Measurements from ENCODE around the gene USP48.
"Not testable (repeated sequence)": the region's sequence is repeated elsewhere in the genome, so short reads cannot be mapped to it uniquely, and the experiment has no call there.

The USP48 gene

GRCh38 chr1:21634806-21635535 is 148.0 kb downstream of the USP48 start:
- no peak for DNase-seq (ENCODE audit: low read depth)
- no peak for TF ChIP-seq CTCF (conservative IDR thresholded peaks at IDR 0.05; ENCODE audit: low read depth, low read length)
- no peak overlapping the region for H3K4me3 ChIP-seq (ENCODE audit: low read depth, low read length)

GRCh38 chr1:21633992-21634805 is 148.8 kb downstream of the USP48 start:
- no peak for TF ChIP-seq CTCF (conservative IDR thresholded peaks at IDR 0.05; ENCODE audit: low read depth, low read length)

DNA sequence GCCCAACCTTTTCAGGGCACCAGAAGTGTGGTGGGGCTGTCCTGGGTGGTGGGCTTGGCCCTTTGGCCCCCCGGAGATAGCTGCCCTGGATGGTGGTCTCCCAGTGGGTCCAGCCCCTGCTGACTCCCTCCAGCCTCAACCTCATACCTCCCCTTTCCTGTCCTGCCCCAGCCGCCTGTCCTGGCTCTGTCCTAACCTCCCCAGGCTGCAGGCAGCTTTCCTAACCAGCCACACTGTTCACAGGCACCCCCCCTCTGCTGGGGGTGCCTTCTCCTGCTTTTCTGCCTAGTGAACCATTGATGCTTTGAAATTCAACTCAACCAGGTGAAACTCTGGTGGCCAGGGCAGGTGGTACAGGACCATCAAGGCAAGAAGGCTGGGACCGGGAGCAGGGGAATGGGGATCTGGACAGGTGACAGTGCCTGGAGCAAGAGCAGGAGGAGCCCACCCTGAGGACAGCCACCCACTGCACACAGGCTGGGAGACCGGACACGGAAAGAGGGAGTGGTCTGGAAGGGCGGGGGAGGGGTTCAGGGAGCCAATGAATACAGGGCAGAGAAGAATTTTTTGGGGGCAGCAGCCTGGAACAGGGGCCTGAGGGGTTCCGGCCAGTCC is 149.7 kb downstream of the USP48 start:
- no peak for TF ChIP-seq CTCF (conservative IDR thresholded peaks at IDR 0.05; ENCODE audit: low read depth, low read length)
- DNase-seq (ENCODE audit: low read depth) = no peak
- H3K4me3 ChIP-seq (ENCODE audit: low read depth, low read length) = no peak overlapping the region

More at GRCh38 chr1:21633992-21634805, 148.8 kb downstream of the USP48 start:
- DNase-seq (ENCODE audit: low read depth) = no peak
- no peak overlapping the region for H3K4me3 ChIP-seq (ENCODE audit: low read depth, low read length)

GRCh38 chr1:21631944-21632887 is 150.7 kb downstream of the USP48 start:
- TF ChIP-seq CTCF (conservative IDR thresholded peaks at IDR 0.05; ENCODE audit: low read depth, low read length) = no peak
- peak; percentile 33 for DNase-seq (ENCODE audit: low read depth)
- no peak overlapping the region for H3K4me3 ChIP-seq (ENCODE audit: low read depth, low read length)

DNA sequence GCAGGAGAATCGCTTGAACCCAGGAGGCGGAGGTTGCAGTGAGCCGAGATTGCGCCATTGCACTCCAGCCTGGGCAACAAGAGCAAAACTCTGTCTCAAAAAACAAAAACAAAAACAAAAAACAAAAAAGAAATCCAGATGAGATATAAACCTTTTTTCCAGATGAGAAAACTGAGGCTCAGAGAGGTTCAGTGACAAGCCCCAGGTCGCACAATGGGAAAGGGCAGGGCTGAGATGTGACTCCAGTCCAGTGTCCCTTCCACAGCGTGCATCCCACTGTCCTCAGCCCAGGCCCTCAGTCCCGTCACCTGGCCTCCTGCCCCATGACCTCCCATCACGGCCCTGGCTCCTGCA is 151.4 kb downstream of the USP48 start:
- H3K4me3 ChIP-seq (ENCODE audit: low read depth, low read length); DNase-seq (ENCODE audit: low read depth): not testable (repeated sequence)

DNA sequence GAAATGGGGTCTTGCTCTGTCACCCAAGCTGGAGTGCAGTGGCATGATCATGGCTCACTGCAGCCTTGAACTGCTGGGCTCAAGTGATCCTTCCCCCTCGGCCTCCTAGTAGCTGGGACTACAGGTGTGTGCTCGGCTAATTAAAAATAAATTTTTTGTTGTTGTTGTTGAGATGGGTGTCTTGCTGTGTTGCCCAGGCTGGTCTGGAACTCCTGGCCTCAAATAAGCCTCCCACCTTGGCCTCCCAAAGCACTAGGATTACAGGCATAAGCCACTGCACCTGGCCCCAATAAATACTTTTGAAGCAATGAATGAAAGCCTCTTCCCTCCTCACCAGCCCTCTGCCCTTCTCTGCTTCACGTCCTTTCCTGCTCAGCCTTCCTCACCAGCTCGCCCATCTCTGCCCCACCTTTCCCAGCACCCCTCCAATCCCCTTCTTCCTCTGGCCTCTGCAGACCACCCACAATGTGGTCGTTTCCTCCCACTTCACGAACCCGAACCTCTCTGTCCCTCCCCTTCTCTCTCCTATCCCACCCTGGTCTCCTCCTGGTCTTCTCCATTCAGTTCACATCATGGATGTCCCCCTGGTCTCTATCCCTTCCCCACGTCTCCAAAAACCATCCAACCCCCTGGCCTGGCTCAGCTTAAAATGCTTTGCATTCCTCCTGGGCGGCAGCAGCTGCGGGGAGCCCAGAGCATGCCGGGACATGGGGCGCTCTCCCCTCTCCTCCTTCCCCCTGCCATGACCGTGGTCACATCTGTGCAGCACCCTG is 152.2 kb downstream of the USP48 start:
- H3K4me3 ChIP-seq (ENCODE audit: low read depth, low read length) = no peak overlapping the region
- DNase-seq (ENCODE audit: low read depth) = no peak
- no peak for TF ChIP-seq CTCF (conservative IDR thresholded peaks at IDR 0.05; ENCODE audit: low read depth, low read length)

All from choroid plexus epithelial cell (primary cell).